GM12878 (cell line): ENCODE measurements around the gene LRRC73. TPM values are rescaled to one million over a fixed set of nuclear protein-coding genes. Genes with fewer than 3 reads are reported as not detected.

Experiments used
- ATAC-seq: fragments of 200-7000 bp; cut with Tn5 transposase; 3 replicates; pipeline ENCODE4 v1.9.1; 2020; ENCODE audit warnings: mild to moderate bottlenecking, moderate library complexity
- BruUV-seq: library from RNA; stranded (reverse); fragments of 400-500 nt; replicated peaks from 2 replicates; lab custom pipeline; 2021; lab: Mats Ljungman, UMichigan
- CTCF ChIA-PET: fragments of 300-600 bp; sonication (Branson Sonifier 250); formaldehyde crosslinking; extraction: SDS; loops from one replicate; lab custom pipeline; 2021; ENCODE audit warnings: inconsistent platforms; lab: Yijun Ruan, JAX
- POLR2A ChIA-PET: fragments of 350-600 bp; formaldehyde crosslinking; extraction: SDS; loops from one replicate; lab custom pipeline; 2021; ENCODE audit warnings: inconsistent platforms; lab: Charles Lee
- RAD21 ChIA-PET: fragments of 300-600 bp; sonication (Branson Sonifier 250); formaldehyde crosslinking; loops from one replicate; lab custom pipeline; 2023; ENCODE audit warnings: antibody characterized with exemption; ENCODE audit not compliant: unreplicated experiment; lab: Charles Lee
- SMC1A ChIA-PET: fragments of 300-600 bp; sonication (Branson Sonifier 250); formaldehyde crosslinking; loops from one replicate; lab custom pipeline; 2023; ENCODE audit not compliant: unreplicated experiment, uncharacterized antibody; lab: Charles Lee
- DNase-seq: peaks from one replicate; pipeline ENCODE4 v3.0.0-alpha.2; 2011; ENCODE audit warnings: low read depth, low spot score
- FAIRE-seq: peaks from 3 replicates; lab custom pipeline; 2011; peaks lifted over from hg19 to GRCh38; lab: Jason Lieb, UNC
- H2AFZ ChIP-seq: 2 replicates; pipeline ENCODE4 v1.6.0; 2011; ENCODE audit warnings: low read depth, low read length, control low read depth; ENCODE audit not compliant: control insufficient read depth
- H3K27ac ChIP-seq: 2 replicates; pipeline ENCODE4 v1.5.1; 2011; ENCODE audit warnings: control low read depth; ENCODE audit not compliant: control insufficient read depth, insufficient read depth
- H3K27me3 ChIP-seq, 2 experiments: replicated peaks in 1 of 2; 2 replicates each; pipeline versions ENCODE4 v1.6.0 to v1.6.1; 2011; ENCODE audit warnings: low read length in 1 of 2; ENCODE audit not compliant: control insufficient read depth in 2 of 2, insufficient read depth in 2 of 2
- H3K36me3 ChIP-seq, 2 experiments: 2 replicates each; pipeline ENCODE4 v1.5.1; 2011; ENCODE audit warnings: low read length in 1 of 2; ENCODE audit not compliant: control insufficient read depth in 2 of 2, insufficient read depth in 2 of 2
- H3K4me1 ChIP-seq: 2 replicates; pipeline ENCODE4 v1.6.1; 2011; ENCODE audit warnings: mild to moderate bottlenecking, low read length, moderate library complexity, mixed read lengths; ENCODE audit not compliant: control insufficient read depth, insufficient read depth
- H3K4me2 ChIP-seq: 2 replicates; pipeline ENCODE4 v1.6.0; 2011; ENCODE audit warnings: control low read depth; ENCODE audit not compliant: control insufficient read depth, insufficient read depth
- H3K4me3 ChIP-seq: fragments of 200-600 bp; sonication (generic); 2 replicates; pipeline ENCODE4 v1.5.1; 2016
- H3K79me2 ChIP-seq: 2 replicates; pipeline ENCODE4 v1.6.0; 2011; ENCODE audit warnings: low read length; ENCODE audit not compliant: control insufficient read depth, insufficient read depth
- H3K9ac ChIP-seq: 2 replicates; pipeline ENCODE4 v1.8.0; 2011; ENCODE audit warnings: low read length, control low read depth, mixed read lengths; ENCODE audit not compliant: control insufficient read depth, insufficient read depth
- H3K9me3 ChIP-seq: replicated peaks from 3 replicates; pipeline ENCODE4 v1.5.1; 2011; ENCODE audit warnings: mild to moderate bottlenecking, low read length; ENCODE audit not compliant: control insufficient read depth, insufficient read depth
- H4K20me1 ChIP-seq: 2 replicates; pipeline ENCODE4 v1.6.0; 2011; ENCODE audit not compliant: control insufficient read depth, insufficient read depth
- BMI1 ChIP-seq: fragments of 450-650 bp; IDR thresholded peaks from 2 replicates; pipeline ENCODE4 v1.6.1; 2016; ENCODE audit warnings: mild to moderate bottlenecking, moderate library complexity, borderline replicate concordance
- CEBPB ChIP-seq, 2 experiments: fragments of 150-350 bp in 1 of 2; IDR thresholded peaks; 2 replicates each; pipeline ENCODE4 v1.6.1; 2012 to 2014; ENCODE audit warnings: low read depth in 2 of 2, low read length in 2 of 2, borderline replicate concordance in 1 of 2, inconsistent platforms in 1 of 2
- CHD1 ChIP-seq: IDR thresholded peaks from 2 replicates; pipeline ENCODE4 v1.6.1; 2012; ENCODE audit warnings: low read depth, low read length, improper control_type of control experiment
- CHD4 ChIP-seq: fragments of 200-600 bp; sonication (generic); IDR thresholded peaks from 2 replicates; pipeline ENCODE4 v1.6.1; 2016; ENCODE audit warnings: mild to moderate bottlenecking
- CREM ChIP-seq: IDR thresholded peaks from 2 replicates; pipeline ENCODE4 v1.6.1; 2014; ENCODE audit warnings: antibody characterized with exemption, low read depth
- EGR1 ChIP-seq, 2 experiments: IDR thresholded peaks; 1 replicate in 1 of 2; 2 replicates in 1 of 2; pipeline ENCODE4 v1.6.1; 2011 to 2012; ENCODE audit warnings: low read depth in 2 of 2, low read length in 2 of 2, borderline replicate concordance in 1 of 2, mild to moderate bottlenecking in 1 of 2, moderate library complexity in 1 of 2
- FOS ChIP-seq: IDR thresholded peaks from 3 replicates; pipeline ENCODE4 v1.6.1; 2011; ENCODE audit warnings: borderline replicate concordance; ENCODE audit not compliant: insufficient read length; ENCODE audit errors: extremely low read depth
- HCFC1 ChIP-seq: fragments of 150-350 bp; IDR thresholded peaks from 2 replicates; pipeline ENCODE4 v1.6.1; 2014; ENCODE audit warnings: low read length
- HDAC2 ChIP-seq: fragments of 200-600 bp; sonication (generic); IDR thresholded peaks from 2 replicates; pipeline ENCODE4 v1.6.1; 2017
- HDAC6 ChIP-seq: fragments of 200-600 bp; sonication (generic); IDR thresholded peaks from one replicate; pipeline ENCODE4 v1.8.0; 2017; ENCODE audit warnings: antibody characterized with exemption; ENCODE audit not compliant: unreplicated experiment
- IKZF2 ChIP-seq, 2 experiments: fragments of 450-650 bp; IDR thresholded peaks; 2 replicates each; pipeline ENCODE4 v1.6.1; 2017; ENCODE audit warnings: mild to moderate bottlenecking in 2 of 2, moderate library complexity in 2 of 2
- KAT2A ChIP-seq: conservative IDR thresholded peaks from 2 replicates; pipeline ENCODE4 v1.6.1; 2011; ENCODE audit warnings: low read depth, low read length; ENCODE audit not compliant: control insufficient read depth
- MLLT1 ChIP-seq: fragments of 450-650 bp; IDR thresholded peaks from 2 replicates; pipeline ENCODE4 v1.6.1; 2016; ENCODE audit warnings: mild to moderate bottlenecking
- MXI1 ChIP-seq: fragments of 150-350 bp; IDR thresholded peaks from 2 replicates; pipeline ENCODE4 v1.6.1; 2011; ENCODE audit warnings: low read depth, mild to moderate bottlenecking, inconsistent platforms, low read length, improper control_type of control experiment
- RAD21 ChIP-seq: IDR thresholded peaks from 2 replicates; pipeline ENCODE4 v1.6.1; 2011; ENCODE audit warnings: mild to moderate bottlenecking, low read depth, low read length, moderate library complexity; ENCODE audit not compliant: insufficient read depth
- SIN3A ChIP-seq: IDR thresholded peaks from 2 replicates; pipeline ENCODE4 v1.6.1; 2012; ENCODE audit warnings: low read depth, low read length, improper control_type of control experiment
- WRNIP1 ChIP-seq: IDR thresholded peaks from 2 replicates; pipeline ENCODE4 v1.6.1; 2011; ENCODE audit warnings: low read depth, low read length, improper control_type of control experiment, borderline replicate concordance
- ZNF274 ChIP-seq: IDR thresholded peaks from one replicate; pipeline ENCODE4 v1.8.0; 2011; ENCODE audit not compliant: insufficient read length, insufficient read depth
- ZNF592 ChIP-seq: fragments of 450-650 bp; IDR thresholded peaks from 2 replicates; pipeline ENCODE4 v1.6.1; 2017; ENCODE audit warnings: mild to moderate bottlenecking, moderate library complexity
- WGBS: methylation state at CpG from one replicate; pipeline ENCODE4 v1.1.6; 2016; ENCODE audit warnings: low lambda C conversion rate; ENCODE audit not compliant: insufficient replicate concordance, insufficient coverage; ENCODE audit errors: missing lambda C conversion rate; 5-methylcytosine and 5-hydroxymethylcytosine counted together
- in situ Hi-C: fragments of 300-500 bp; cut with MboI; formaldehyde crosslinking; loops from 9 replicates; pipeline ENCODE4 v1.14.3; 2018; ENCODE audit warnings: mixed read lengths
- intact Hi-C: fragments of 100-400 bp; cut with micrococcal nuclease; formaldehyde crosslinking; loops from one replicate; pipeline ENCODE4 v1.14.2; 2022; ENCODE audit not compliant: unreplicated experiment
- polyA plus RNA-seq, 11 experiments: library from polyadenylated mRNA; depleted of rRNA in 4 of 11; unstranded in 6 of 11; stranded (reverse) in 5 of 11; fragments of >200 nt; fragmentation: Nextera tagmentation in 4 of 11; fragmentation: Illumina TruSeq in 1 of 11; extraction: Ambion mirVana in 4 of 11; extraction: Trizol in 1 of 11; gene quantifications; 1 replicate in 1 of 11; 2 replicates in 10 of 11; pipeline versions ENCODE4 v1.2.1 to v1.2.3, GENCODE V29; 2011 to 2016; ENCODE audit warnings: inconsistent platforms in 2 of 11, missing spikeins in 2 of 11, low read depth in 1 of 11
- total RNA-seq, 4 experiments: library from RNA; depleted of rRNA in 3 of 4; stranded (reverse); fragments of >200 nt in 3 of 4; fragmentation: Illumina TruSeq in 1 of 4; extraction: Trizol in 1 of 4; gene quantifications; 2 replicates each; pipeline versions ENCODE4 v1.2.1 to v1.2.3, GENCODE V29; 2013 to 2021

Gene LRRC73
- total and polyA plus RNA-seq, 10 of the 15 experiments (the other 5 are each of a cell fraction or from before 2014, with no cell fraction given): 0.13 TPM; not detected in 9

- Histone ChIP-seq H3K36me3 (peaks cover 10 to 11% of the 10 kb centered on the region in 2 experiments; a peak in 3 of 4 replicates), H4K20me1 (no peaks in the 10 kb centered on the region; the same call in 1 of the 2 replicates), H3K9me3 (no peaks in the 10 kb centered on the region), H3K4me1 (no peaks in the 10 kb centered on the region), H3K27me3 (no peaks in the 10 kb centered on the region), H3K79me2 (no peaks in the 10 kb centered on the region), H3K4me3 (no peak overlapping the region), H3K9ac (no peak overlapping the region), H3K27ac (no peak overlapping the region), H3K4me2 (no peak overlapping the region), H2AFZ (no peak overlapping the region)
- in situ Hi-C loops (no loop called here), intact Hi-C loops (no loop called here)
- TF ChIP-seq CHD1 (no peak), MLLT1 (no peak), WRNIP1 (no peak), FOS (no peak), ZNF274 (no peak), HDAC2 (no peak), CEBPB (IDR thresholded peaks at IDR 0.05; ENCODE audit: borderline replicate concordance in 1 of 2, low read depth in 2 of 2, low read length in 2 of 2) (no peak), BMI1 (no peak), HCFC1 (no peak), KAT2A (no peak), RAD21 (no peak), ZNF592 (no peak), SIN3A (no peak), HDAC6 (no peak), CREM (no peak), MXI1 (no peak), EGR1 (IDR thresholded peaks at IDR 0.05; ENCODE audit: borderline replicate concordance in 1 of 2, low read depth in 2 of 2, low read length in 2 of 2) (no peak), IKZF2 (IDR thresholded peaks at IDR 0.05) (no peak), CHD4 (no peak)
- ChIA-PET RAD21 (no interaction called here), SMC1A (no interaction called here), POLR2A (no interaction called here), CTCF (interaction anchor here (1.1 to 7.6 kb wide), 3 partner anchors 10 to 133 kb away, joined by 4 to 70 read pairs (median 5); partner anchors contain the start of gene LRRC73)
- WGBS: 98% methylated on average over 12 of the region's 12 CpGs
- ATAC-seq: no peak
- no peak for FAIRE-seq
- no peak for DNase-seq
- BruUV-seq: no TSS peak
Observed at GRCh38 chr6:43497689-43498088, 12.5 kb downstream of the LRRC73 start.
